Measurements from ENCODE around the gene SART1.
"Not testable (repeated sequence)": the region's sequence is repeated elsewhere in the genome, so short reads cannot be mapped to it uniquely, and the experiment has no call there.

SART1 gene

GRCh38 chr11:66007201-66007634, 45.7 kb downstream of the SART1 start:
- H3K4me1 ChIP-seq (ENCODE audit: insufficient read depth, low read length), result peaks cover 14% of the 10 kb centered on the region

GRCh38 chr11:66008095-66008467, 46.5 kb downstream of the SART1 start:
- H3K9me3 ChIP-seq (ENCODE audit: control insufficient read depth, insufficient read depth, low read length), result no peaks in the 10 kb centered on the region
- peaks cover 19% of the 10 kb centered on the region for H3K4me1 ChIP-seq (ENCODE audit: insufficient read depth, low read length)
- H3K9ac ChIP-seq (ENCODE audit: low read depth, low read length), result no peak overlapping the region
- H3K36me3 ChIP-seq (ENCODE audit: insufficient read depth, low read length), result no peaks in the 10 kb centered on the region

More at GRCh38 chr11:66007201-66007634, 45.7 kb downstream of the SART1 start:
- no peaks in the 10 kb centered on the region for H3K36me3 ChIP-seq (ENCODE audit: insufficient read depth, low read length)
- H3K9ac ChIP-seq (ENCODE audit: low read depth, low read length), result no peak overlapping the region
- H3K9me3 ChIP-seq (ENCODE audit: control insufficient read depth, insufficient read depth, low read length), result no peaks in the 10 kb centered on the region

GRCh38 chr11:66008468-66009101, 47.1 kb downstream of the SART1 start:
- Histone ChIP-seq H3K9ac (ENCODE audit: low read depth, low read length) (no peak overlapping the region), H3K4me1 (ENCODE audit: insufficient read depth, low read length) (peaks cover 23% of the 10 kb centered on the region), H3K9me3 (ENCODE audit: control insufficient read depth, insufficient read depth, low read length) (no peaks in the 10 kb centered on the region), H3K36me3 (ENCODE audit: insufficient read depth, low read length) (no peaks in the 10 kb centered on the region)

GRCh38 chr11:66010036-66010435, 48.5 kb downstream of the SART1 start:
- H3K9me3 ChIP-seq (ENCODE audit: control insufficient read depth, insufficient read depth, low read length); H3K36me3 ChIP-seq (ENCODE audit: insufficient read depth, low read length); H3K9ac ChIP-seq (ENCODE audit: low read depth, low read length): not testable (repeated sequence)
- peaks cover 23% of the 10 kb centered on the region for H3K4me1 ChIP-seq (ENCODE audit: insufficient read depth, low read length)

GRCh38 chr11:66011239-66011784, 49.8 kb downstream of the SART1 start:
- Histone ChIP-seq H3K4me1 (ENCODE audit: insufficient read depth, low read length) (peaks cover 23% of the 10 kb centered on the region), H3K9ac (ENCODE audit: low read depth, low read length) (no peak overlapping the region; the same call in 1 of the 2 replicates)

GRCh38 chr11:66011785-66012303, 50.3 kb downstream of the SART1 start, which contains the start of gene CST6:
Gene CST6, plus strand, starts transcription at chr11:66012008. Its CDS starts 37 bp downstream, at chr11:66012045.
- Histone ChIP-seq H3K4me1 (ENCODE audit: insufficient read depth, low read length) (peaks cover 20% of the 10 kb centered on the region), H3K36me3 (ENCODE audit: insufficient read depth, low read length) (no peaks in the 10 kb centered on the region), H3K9me3 (ENCODE audit: control insufficient read depth, insufficient read depth, low read length) (no peaks in the 10 kb centered on the region), H3K9ac (ENCODE audit: low read depth, low read length) (no peak within 1 kb of the TSS; the same call in 1 of the 2 replicates)

More at GRCh38 chr11:66011239-66011784, 49.8 kb downstream of the SART1 start:
- Histone ChIP-seq H3K9me3 (ENCODE audit: control insufficient read depth, insufficient read depth, low read length) (no peaks in the 10 kb centered on the region), H3K36me3 (ENCODE audit: insufficient read depth, low read length) (no peaks in the 10 kb centered on the region)

- Histone ChIP-seq H3K4me1 (ENCODE audit: insufficient read depth, low read length) (peaks cover 14% of the 10 kb centered on the region), H3K9me3 (ENCODE audit: control insufficient read depth, insufficient read depth, low read length) (no peaks in the 10 kb centered on the region), H3K9ac (ENCODE audit: low read depth, low read length) (no peak overlapping the region), H3K36me3 (ENCODE audit: insufficient read depth, low read length) (no peaks in the 10 kb centered on the region)
Measured at GRCh38 chr11:66012371-66012945, 50.9 kb downstream of the SART1 start.

- H3K4me1 ChIP-seq (ENCODE audit: insufficient read depth, low read length), result peaks cover 12% of the 10 kb centered on the region
- no peak overlapping the region for H3K9ac ChIP-seq (ENCODE audit: low read depth, low read length)
- H3K36me3 ChIP-seq (ENCODE audit: insufficient read depth, low read length), result no peaks in the 10 kb centered on the region
- H3K9me3 ChIP-seq (ENCODE audit: control insufficient read depth, insufficient read depth, low read length), result no peaks in the 10 kb centered on the region
Measured at GRCh38 chr11:66012946-66013761, 51.6 kb downstream of the SART1 start.

- Histone ChIP-seq H3K36me3 (ENCODE audit: insufficient read depth, low read length) (no peaks in the 10 kb centered on the region), H3K4me1 (ENCODE audit: insufficient read depth, low read length) (peaks cover 10% of the 10 kb centered on the region), H3K9me3 (ENCODE audit: control insufficient read depth, insufficient read depth, low read length) (no peaks in the 10 kb centered on the region), H3K9ac (ENCODE audit: low read depth, low read length) (no peak overlapping the region)
Measured at GRCh38 chr11:66013762-66014100, 52.2 kb downstream of the SART1 start.

- Histone ChIP-seq H3K9ac (ENCODE audit: low read depth, low read length) (no peak overlapping the region), H3K9me3 (ENCODE audit: control insufficient read depth, insufficient read depth, low read length) (no peaks in the 10 kb centered on the region), H3K36me3 (ENCODE audit: insufficient read depth, low read length) (no peaks in the 10 kb centered on the region), H3K4me1 (ENCODE audit: insufficient read depth, low read length) (peaks cover 9% of the 10 kb centered on the region; the same call in 1 of the 2 replicates)
Measured at GRCh38 chr11:66014804-66015453, 53.4 kb downstream of the SART1 start.

- H3K4me1 ChIP-seq (ENCODE audit: insufficient read depth, low read length), result peaks cover 9% of the 10 kb centered on the region; the same call in 1 of the 2 replicates
- H3K9ac ChIP-seq (ENCODE audit: low read depth, low read length), result no peak overlapping the region
- H3K9me3 ChIP-seq (ENCODE audit: control insufficient read depth, insufficient read depth, low read length), result no peaks in the 10 kb centered on the region
- no peaks in the 10 kb centered on the region for H3K36me3 ChIP-seq (ENCODE audit: insufficient read depth, low read length)
Measured at GRCh38 chr11:66015454-66015881, 53.9 kb downstream of the SART1 start.

GRCh38 chr11:66015936-66016792, 54.6 kb downstream of the SART1 start:
- no peaks in the 10 kb centered on the region for H3K9me3 ChIP-seq (ENCODE audit: control insufficient read depth, insufficient read depth, low read length)
- H3K4me1 ChIP-seq (ENCODE audit: insufficient read depth, low read length), result peaks cover 9% of the 10 kb centered on the region; the same call in 1 of the 2 replicates
- no peaks in the 10 kb centered on the region for H3K36me3 ChIP-seq (ENCODE audit: insufficient read depth, low read length)
- H3K9ac ChIP-seq (ENCODE audit: low read depth, low read length), result no peak overlapping the region

GRCh38 chr11:66016793-66017177, 55.3 kb downstream of the SART1 start:
- no peaks in the 10 kb centered on the region for H3K9me3 ChIP-seq (ENCODE audit: control insufficient read depth, insufficient read depth, low read length)
- no peaks in the 10 kb centered on the region for H3K36me3 ChIP-seq (ENCODE audit: insufficient read depth, low read length)
- peaks cover 9% of the 10 kb centered on the region; the same call in 1 of the 2 replicates for H3K4me1 ChIP-seq (ENCODE audit: insufficient read depth, low read length)
- no peak overlapping the region for H3K9ac ChIP-seq (ENCODE audit: low read depth, low read length)
